RKO (cell line): ENCODE measurements around the gene PRAC2.
A peak's percentile ranks its signal among the peaks of the same experiment; 100 is the strongest.
"Not testable (repeated sequence)": the region's sequence is repeated elsewhere in the genome, so short reads cannot be mapped to it uniquely, and the experiment has no call there.

Experiments used
- DNase-seq: peaks from one replicate; pipeline ENCODE4 v3.0.0-alpha.2; 2016; ENCODE audit warnings: low spot score

PRAC2 gene

DNA sequence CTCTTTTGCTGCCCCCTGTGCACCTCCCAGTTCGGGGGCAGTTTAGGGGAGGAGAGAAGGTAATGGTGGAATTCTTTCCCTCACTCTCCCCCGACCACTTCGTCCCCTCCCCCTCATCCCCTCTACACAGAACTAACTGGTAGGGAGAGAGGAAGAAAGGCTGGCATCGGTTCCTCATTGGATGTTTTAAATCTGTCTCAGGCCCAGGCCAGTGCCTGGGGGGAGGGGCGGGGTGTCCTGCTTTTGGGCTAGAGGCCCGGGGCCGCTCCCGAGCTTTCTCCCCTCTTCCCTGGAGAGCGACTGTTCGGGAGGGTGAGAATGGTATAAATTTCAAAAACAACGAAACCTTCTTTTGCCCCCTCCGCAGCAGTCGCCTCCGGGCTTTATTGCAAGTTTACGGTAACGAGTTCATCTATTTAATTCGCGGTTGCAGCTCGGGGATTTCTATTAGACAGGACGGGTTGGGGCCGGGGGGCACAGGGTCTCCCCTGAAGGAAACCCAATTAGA is at the start of gene PRAC2:
PRAC2 (plus strand) TSS at position 271 of the 508 bp plus-strand sequence. CDS start 1,226 bp downstream, outside the sequence.
- DNase-seq, result no peak

DNA sequence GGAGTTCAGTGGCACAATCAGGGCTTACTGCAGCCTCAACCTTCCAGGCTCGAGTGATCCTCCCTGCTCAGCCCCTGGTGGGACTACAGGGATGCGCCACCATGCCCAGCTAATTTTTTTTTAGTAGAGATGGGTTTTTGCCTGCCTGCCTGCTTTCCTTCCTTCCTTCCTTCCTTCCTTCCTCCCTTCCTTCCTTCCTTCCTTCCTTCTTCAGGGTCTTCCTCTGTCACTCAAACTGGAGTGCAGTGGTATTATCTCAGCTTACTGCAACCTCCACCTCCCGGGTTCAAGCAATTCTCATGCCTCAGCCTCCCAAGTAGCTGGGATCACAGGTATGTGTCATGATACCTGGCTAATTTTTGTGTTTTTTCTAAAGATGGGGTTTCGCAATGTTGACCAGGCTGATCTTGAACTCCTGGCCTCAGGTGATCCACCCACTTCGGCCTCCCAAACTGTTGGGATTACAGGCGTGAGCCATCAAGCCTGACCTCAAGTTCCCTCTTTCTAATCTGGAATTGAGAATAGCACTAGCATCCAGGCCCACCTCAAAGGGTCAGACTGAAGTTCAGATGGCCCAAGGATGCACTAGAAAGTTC is 45.9 kb upstream of the PRAC2 start:
- no peak for DNase-seq

DNA sequence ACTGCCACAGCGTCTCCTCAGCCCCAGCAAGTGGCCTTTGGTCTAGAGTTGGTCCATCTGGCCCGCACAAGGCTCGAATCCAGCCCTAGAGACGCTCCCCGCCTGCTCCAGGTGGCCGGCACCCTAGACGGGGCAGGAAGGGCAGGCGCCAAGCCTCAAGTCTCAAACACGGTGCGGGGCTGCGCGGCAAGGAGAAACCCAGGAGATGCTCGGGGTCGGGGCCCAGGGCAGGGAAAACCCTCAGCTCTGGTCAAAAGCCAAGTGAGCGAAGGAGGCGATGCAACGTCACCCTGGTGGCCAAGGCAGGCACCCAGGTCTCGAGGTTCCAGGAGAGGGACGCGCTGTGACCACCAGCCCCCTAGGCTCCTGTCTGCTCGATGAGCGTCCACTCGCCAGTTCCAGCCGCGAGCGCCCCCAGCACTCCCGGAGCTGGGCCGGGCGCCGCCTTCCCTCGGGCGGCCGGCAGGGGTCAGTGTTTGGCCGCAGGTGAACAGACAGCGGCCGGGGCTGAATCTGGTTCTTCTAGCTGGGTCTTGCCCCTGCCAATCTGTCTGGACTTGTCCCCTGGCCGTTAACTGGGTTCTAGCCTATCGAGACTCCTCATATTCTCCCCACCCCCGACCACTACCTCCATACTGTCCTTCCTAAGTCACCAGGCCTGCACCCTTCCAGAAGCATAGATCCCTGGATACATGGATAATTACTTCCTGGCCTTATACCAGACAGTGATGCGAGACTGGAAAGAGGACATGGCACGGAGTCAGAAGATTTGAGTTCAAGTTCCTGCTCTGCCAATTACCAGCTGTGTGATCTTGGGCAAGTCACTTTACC is 44.6 kb upstream of the PRAC2 start:
- peak; percentile 27 for DNase-seq

- no peak for DNase-seq
Measured at GRCh38 chr17:48679385-48680096, 43.4 kb upstream of the PRAC2 start.

DNA sequence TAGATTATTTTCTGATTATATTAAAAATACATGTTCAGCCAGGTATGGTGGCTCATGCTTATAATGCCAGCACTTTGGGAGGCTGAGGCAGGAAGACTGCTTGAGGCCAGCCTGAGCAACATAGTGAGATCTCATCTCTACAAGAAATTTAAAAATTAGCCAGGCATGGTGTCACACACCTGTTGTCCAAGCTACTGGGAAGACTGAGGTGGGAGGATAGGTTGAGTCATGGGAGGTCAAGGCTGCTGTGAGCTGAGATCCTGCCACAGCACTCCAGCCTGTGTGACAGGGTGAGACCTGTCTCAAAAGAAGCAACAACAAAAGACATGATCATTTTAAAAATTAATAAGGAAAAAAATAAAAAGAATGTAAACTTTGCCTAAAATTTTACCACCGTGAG is 41.4 kb upstream of the PRAC2 start:
- no peak for DNase-seq

GRCh38 chr17:48690655-48691054 is 32.3 kb upstream of the PRAC2 start:
- no peak for DNase-seq

- DNase-seq, result no peak
Measured at GRCh38 chr17:48692049-48692448, 30.9 kb upstream of the PRAC2 start.

DNA sequence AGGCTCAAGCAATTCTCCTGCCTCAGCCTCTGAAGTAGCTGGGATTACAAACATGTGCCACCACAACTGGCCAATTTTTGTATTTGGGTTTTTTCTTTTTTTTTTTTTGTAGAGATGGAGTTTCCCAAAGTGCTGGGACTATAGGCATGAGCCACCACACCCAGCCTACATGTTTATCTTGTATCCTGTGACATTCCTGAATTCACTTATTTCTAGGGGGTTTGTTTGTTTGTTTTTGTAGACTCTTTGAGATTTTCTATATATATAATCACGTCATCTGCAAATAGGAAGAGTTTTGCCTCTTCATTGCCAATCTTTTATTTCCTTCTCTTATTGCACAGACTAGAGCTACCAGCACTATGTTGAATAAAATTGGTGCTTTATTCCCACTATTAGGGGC is 29.8 kb upstream of the PRAC2 start:
- DNase-seq, result no peak

GRCh38 chr17:48701864-48702532 is 21.0 kb upstream of the PRAC2 start:
- no peak for DNase-seq

DNA sequence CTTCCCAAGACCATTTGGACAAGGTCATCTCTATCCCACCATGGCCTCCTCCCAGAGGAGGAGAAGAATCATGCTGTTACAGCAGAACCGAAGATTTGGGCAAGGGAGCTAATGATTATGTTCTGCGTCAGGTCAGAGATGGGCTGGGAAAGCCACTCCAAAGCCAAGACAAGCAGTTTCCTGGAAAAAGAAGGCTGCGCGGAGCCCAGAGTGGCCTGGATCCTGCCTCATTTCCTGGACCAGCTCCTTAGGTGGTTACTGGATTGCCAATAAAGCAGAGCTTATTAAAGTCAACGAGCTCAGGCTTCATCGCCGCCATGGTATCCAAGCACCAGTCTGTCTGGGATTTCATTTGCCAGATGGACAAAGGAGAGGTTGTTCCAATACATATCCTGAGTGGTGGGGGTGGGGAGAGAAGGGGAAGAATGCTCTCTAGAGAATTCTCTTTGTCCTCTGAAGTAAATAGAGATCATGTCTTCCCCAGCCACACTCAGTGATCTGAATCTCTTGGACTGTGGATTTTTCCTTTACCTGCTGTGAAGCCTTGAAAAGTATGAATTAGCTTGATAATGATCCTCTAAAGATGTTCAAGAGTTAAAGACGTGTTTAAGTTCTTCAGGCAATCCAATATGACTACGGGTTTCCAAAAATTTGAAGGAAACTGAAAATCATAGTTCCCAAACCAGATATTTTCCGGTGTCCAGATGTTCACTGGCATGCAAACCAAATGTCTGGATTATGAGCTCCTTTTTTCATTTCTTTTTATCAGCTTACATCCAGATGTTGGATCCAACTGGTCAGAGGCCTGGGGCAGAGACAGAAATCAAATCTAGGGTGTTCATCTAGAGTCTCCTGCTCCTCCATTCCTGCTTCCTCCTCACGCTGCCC is 18.4 kb upstream of the PRAC2 start:
- no peak for DNase-seq

DNA sequence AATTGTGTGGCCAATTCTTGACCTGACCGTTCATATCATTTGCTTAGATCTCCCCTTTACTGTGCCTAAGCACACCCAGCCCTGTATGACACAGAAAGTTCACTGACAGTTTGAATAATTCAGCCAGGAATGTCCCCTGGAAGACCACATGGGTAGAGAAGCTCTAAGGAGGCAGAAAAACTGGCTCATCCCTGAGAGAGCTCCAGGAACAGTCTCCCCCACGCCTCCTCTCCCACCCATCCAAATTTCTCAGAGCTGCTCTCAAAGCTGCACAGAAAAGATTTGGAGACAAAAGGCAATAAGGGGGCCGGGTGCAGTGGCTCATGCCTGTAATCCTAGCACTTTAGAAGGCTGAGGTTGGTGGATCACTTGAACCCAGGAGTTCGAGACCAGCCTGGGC is 11.9 kb upstream of the PRAC2 start:
- DNase-seq, result no peak

GRCh38 chr17:48715496-48716399 is 7.2 kb upstream of the PRAC2 start:
- DNase-seq, result no peak

- not testable (repeated sequence) for DNase-seq
Measured at GRCh38 chr17:48716549-48716948, 6.4 kb upstream of the PRAC2 start.

DNA sequence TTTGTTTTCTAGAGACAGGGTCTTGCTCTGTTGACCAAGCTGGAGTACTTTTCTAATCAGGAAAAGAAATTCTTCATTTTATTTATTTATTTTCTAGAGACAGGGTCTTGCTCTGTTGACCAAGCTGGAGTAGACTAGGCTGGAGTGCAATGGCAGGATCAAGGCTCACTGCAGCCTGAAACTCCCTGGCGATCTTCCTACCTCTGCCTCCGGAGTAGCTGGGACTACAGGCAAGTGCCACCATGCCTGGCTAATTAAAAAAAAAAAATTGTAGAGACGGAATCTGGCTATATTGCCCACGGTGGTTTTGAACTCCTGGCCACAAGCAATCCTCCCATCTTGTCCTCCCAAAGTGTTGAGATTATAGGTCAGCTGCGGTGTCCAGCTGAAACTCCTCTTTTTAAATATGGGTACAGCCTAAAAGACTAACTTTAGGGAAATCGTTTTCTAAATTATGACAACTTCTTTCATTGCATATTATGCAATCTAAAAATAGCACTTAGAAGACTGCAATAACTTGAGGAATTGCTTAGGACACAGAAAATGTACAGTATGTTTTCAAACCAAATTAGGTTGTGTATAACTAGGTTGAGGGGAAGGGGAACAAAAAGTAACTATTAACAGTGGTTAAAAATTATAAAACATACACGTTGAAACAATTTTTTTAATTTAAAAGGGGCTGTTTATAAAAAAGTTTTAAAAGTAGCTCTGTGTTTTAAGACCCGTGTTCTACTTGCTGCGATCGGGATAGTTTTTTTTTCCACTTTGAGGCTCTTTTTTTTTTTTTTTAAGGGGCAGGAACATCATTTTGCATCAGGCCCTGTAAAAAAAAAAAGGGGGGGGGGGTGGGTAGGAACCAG is 5.4 kb upstream of the PRAC2 start:
- no peak for DNase-seq

- DNase-seq, result peak; percentile 34
Measured at GRCh38 chr17:48718227-48718760, 4.7 kb upstream of the PRAC2 start.

DNA sequence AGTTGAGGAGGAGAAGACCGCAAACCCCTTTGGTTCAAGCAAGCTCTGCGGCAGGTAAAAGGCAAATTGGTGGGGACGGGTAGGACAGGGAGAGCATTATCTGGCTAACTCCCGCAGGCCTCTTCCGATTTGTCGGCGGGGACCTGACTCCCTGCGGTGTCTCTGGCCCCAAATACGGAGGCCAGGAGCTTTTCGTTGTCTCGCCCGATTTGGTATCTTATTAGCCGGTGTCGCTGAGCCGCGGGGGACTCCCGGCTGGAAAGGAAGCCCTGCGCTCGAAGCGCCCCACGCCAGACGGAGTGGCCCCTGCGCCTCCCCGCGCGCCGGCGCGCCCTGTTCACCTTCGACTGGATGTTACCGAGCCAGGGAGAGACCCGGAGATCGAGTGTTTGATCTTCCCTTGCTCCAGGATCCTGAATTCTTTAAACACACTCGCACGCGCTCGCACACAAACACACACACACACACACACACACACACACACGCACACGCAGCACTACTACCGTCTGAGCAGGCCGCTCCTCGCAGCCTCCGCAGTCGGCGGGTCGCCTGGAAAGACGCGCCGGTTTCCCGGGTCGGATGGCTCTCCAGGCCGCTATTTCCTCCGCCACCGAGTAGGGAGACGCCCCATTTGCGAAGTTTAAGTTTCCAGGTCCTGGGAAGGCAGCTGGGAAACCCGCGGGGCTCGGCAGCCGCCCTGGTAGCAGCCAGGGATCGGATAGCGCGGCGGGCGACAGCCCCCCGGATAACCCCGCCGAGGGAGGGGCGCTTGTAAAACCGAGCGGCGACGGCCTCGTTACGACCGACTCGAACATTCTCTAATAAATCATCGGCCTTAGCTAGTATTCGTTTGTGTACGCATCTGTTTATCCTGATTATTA is 4.0 kb upstream of the PRAC2 start:
- DNase-seq, result peak; percentile 15

GRCh38 chr17:48719642-48720265 is 3.2 kb upstream of the PRAC2 start:
- peak; percentile 55 for DNase-seq
